Stimulated activated CD4-positive, alpha-beta T cell treated with anti-CD3 and anti-CD28 coated beads, TNF-alpha, amount 100 ng/mL, for 24 hours (primary cell): Measurements from ENCODE around the gene FRAS1.
"Not testable (repeated sequence)": the region's sequence is repeated elsewhere in the genome, so short reads cannot be mapped to it uniquely, and the experiment has no call there.

Experiments
- DNase-seq, 3 experiments: peaks; one replicate each; pipeline ENCODE4 v3.0.0-alpha.2; 2020; ENCODE audit warnings: low read depth in 3 of 3

FRAS1 gene

GRCh38 chr4:78506260-78506659 is 449.1 kb downstream of the FRAS1 start:
- not testable (repeated sequence) for DNase-seq

- DNase-seq: no peak
These were observed 451.9 kb downstream of the FRAS1 start for GRCh38 chr4:78509043-78509442.

GRCh38 chr4:78510108-78510507 is 453.0 kb downstream of the FRAS1 start:
- no peak for DNase-seq

GRCh38 chr4:78510681-78511080 is 453.6 kb downstream of the FRAS1 start:
- no peak for DNase-seq

GRCh38 chr4:78512357-78512920 is 455.3 kb downstream of the FRAS1 start:
- DNase-seq: no peak

GRCh38 chr4:78513411-78513975 is 456.4 kb downstream of the FRAS1 start:
- DNase-seq: no peak

GRCh38 chr4:78517050-78517652 is 460.0 kb downstream of the FRAS1 start:
- DNase-seq: no peak

GRCh38 chr4:78518561-78518960 is 461.4 kb downstream of the FRAS1 start:
- DNase-seq: no peak

GRCh38 chr4:78519962-78520361 is 462.8 kb downstream of the FRAS1 start:
- no peak for DNase-seq

GRCh38 chr4:78520808-78521226 is 463.7 kb downstream of the FRAS1 start:
- DNase-seq: no peak

GRCh38 chr4:78524009-78524408 is 466.9 kb downstream of the FRAS1 start:
- no peak for DNase-seq

- no peak for DNase-seq
These were observed 468.4 kb downstream of the FRAS1 start for GRCh38 chr4:78525559-78525958.

GRCh38 chr4:78527103-78527502 is 470.0 kb downstream of the FRAS1 start:
- no peak for DNase-seq

- DNase-seq: no peak
These were observed 470.4 kb downstream of the FRAS1 start for GRCh38 chr4:78527555-78527954.

- DNase-seq: no peak
These were observed 471.2 kb downstream of the FRAS1 start for GRCh38 chr4:78528327-78528726.

GRCh38 chr4:78529569-78530209 is 472.6 kb downstream of the FRAS1 start:
- no peak for DNase-seq

GRCh38 chr4:78532046-78532445 is 474.9 kb downstream of the FRAS1 start:
- DNase-seq: no peak

GRCh38 chr4:78533854-78534253 is 476.7 kb downstream of the FRAS1 start:
- no peak for DNase-seq

GRCh38 chr4:78534286-78534955 is 477.3 kb downstream of the FRAS1 start:
- no peak for DNase-seq

GRCh38 chr4:78542373-78542772 is 485.2 kb downstream of the FRAS1 start:
- DNase-seq: no peak

- no peak for DNase-seq
These were observed 486.5 kb downstream of the FRAS1 start for GRCh38 chr4:78543424-78544125.

- DNase-seq: no peak
These were observed 487.6 kb downstream of the FRAS1 start for GRCh38 chr4:78544678-78545077.
